GM12875 (cell line): ENCODE measurements around the gene CYP4A22.

Experiments used
- H3K4me3 ChIP-seq: one replicate; pipeline ENCODE4 v1.5.1; 2011; ENCODE audit warnings: low read depth, low read length, control low read depth
- TF ChIP-seq, protein P1 (sequence below): IDR thresholded peaks from 2 replicates; pipeline ENCODE4 v1.5.1; 2011; ENCODE audit warnings: low read depth, mild to moderate bottlenecking, control low read depth, inconsistent platforms, low read length, moderate library complexity, borderline replicate concordance; ENCODE audit not compliant: insufficient read depth

Gene CYP4A22

DNA sequence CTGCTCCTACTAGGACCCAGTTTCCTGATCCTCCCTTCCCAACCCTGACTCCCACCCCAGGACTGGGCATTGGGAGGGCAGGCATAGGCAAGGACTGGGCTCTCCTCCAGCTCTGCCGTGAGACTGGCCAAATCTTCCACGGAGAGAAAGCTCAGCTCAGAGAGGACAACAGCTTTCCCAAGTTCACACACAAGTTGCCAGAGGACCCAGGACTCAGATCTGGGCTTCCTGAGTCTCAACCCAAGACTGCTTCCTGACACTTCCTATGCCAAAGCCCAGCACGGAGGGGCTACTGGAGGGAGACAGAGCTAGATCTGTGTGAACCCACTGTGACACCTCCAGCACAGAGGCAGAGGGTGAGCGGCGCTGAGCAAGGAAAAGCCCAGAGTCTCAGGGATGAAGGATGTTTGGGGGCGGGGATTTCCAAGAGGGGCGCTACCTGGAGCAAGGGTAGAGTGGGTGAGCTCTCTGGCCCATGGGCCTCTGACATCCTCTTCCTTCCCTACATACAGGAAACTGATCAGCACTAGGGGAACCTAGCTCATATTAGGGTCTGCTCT is 45.5 kb downstream of the CYP4A22 start:
- H3K4me3 ChIP-seq = no peak overlapping the region
- TF ChIP-seq, protein P1, sequence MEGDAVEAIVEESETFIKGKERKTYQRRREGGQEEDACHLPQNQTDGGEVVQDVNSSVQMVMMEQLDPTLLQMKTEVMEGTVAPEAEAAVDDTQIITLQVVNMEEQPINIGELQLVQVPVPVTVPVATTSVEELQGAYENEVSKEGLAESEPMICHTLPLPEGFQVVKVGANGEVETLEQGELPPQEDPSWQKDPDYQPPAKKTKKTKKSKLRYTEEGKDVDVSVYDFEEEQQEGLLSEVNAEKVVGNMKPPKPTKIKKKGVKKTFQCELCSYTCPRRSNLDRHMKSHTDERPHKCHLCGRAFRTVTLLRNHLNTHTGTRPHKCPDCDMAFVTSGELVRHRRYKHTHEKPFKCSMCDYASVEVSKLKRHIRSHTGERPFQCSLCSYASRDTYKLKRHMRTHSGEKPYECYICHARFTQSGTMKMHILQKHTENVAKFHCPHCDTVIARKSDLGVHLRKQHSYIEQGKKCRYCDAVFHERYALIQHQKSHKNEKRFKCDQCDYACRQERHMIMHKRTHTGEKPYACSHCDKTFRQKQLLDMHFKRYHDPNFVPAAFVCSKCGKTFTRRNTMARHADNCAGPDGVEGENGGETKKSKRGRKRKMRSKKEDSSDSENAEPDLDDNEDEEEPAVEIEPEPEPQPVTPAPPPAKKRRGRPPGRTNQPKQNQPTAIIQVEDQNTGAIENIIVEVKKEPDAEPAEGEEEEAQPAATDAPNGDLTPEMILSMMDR = no peak

DNA sequence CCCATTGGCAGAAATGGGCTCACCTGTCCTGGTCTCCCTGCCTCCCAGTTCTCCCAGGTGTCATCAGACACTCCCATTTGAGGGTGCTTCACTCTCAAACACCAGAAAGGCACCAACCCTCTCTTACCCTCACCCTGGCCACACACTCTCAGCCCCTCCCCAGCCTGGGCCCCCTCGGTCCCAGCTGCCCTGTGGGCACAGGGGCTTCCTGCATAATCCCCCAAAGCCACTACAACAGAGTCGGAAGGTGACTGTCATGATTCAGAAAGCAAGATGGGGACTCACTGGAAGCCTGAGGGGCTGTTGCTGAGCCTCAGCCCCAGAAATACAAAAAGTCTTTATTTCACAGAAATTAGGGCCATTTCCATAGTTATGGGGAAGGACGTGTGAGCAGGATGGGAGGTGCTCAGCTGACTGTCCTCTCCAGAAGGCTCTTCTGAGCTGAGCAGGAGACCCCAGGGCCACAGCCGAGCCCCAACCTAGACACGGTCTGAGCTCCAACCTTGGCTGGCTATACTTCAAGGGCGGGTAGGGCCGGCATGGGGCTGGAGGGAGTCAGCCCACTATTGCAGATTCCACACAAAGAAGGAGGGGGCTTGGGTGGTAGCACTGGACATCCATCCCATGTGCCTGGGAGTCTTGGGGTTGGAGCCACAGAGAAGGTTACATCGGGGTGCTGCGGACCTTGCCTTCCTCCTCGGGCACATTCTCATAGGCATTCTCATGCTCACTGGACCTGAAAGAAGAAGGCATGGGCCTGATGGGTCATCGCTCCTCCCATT is 46.3 kb downstream of the CYP4A22 start:
- TF ChIP-seq, protein P1 = no peak
- H3K4me3 ChIP-seq = no peak overlapping the region

DNA sequence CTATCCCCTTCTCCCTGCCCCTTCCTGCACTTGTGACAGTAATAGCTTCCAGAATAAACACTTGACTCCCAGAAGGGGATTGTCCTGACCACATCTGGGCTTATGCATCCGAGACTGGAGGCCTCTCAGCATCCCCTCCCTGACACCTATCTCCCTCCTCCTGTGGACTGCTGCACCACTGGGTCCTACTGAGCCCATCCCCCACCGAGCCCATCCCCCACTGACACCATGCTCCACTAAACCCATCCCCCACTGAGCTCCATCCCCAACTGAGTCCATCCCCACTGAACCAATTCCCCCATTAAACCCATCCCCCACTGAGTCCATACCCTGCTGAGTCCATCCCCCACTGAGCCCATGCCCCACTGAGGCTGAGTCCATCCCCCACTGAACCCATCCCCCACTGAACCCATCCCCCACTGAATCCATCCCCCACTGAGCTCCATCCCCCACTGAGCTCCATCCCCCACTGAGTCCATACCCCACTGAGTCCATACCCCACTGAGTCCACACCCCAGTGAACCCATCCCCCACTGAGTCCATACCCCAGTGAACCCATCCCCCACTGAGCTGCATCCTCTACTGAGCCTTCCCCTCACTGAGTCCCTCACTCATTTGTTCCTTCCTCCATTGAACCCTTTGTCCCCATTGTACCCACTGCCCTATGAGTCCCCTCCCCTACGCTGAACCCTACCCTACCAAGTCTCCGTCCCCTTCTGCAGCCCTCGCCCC is 47.0 kb downstream of the CYP4A22 start:
- TF ChIP-seq, protein P1 = no peak
- no peak overlapping the region for H3K4me3 ChIP-seq

DNA sequence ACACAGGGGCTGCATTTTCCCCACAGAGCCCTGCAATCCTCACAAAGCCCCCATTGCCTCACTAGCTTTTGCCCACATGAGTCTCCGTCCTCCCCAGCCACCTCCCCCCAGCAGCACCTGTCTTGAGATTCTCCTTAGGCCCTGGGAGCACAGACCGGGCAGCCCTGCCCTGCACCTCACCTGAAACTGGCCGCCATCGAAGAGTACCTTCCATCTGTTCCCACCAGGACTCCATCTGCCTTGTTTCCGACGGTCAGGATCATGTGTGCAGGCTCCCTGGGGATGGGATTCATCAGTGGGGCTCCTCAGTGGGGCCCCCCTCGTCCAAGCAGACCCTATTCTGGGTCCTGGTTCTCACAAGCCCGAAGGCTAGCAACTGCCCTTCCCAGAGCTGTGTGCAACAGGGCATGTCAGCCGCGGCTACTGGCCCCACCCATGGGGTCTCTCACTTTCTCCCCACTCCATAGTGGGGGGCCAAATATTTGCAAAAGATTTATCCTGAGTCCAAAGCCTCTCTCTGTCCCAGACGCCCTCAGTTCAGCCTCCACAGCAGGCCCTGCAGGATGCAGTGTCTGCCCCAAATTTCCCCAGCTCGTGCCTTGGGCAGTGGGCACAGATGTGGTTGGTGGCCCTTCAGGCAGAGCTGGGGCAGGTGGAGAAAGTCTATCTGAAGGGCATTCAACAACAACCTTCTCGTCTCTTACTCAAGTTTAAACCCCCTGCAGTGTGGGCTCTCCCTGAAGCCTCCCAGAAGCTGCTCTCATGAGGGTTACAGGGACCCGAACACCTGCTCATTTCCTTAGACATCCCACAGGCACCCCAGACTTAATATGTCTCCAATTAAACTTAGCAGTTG is 47.8 kb downstream of the CYP4A22 start:
- TF ChIP-seq, protein P1 = no peak
- H3K4me3 ChIP-seq = no peak overlapping the region

DNA sequence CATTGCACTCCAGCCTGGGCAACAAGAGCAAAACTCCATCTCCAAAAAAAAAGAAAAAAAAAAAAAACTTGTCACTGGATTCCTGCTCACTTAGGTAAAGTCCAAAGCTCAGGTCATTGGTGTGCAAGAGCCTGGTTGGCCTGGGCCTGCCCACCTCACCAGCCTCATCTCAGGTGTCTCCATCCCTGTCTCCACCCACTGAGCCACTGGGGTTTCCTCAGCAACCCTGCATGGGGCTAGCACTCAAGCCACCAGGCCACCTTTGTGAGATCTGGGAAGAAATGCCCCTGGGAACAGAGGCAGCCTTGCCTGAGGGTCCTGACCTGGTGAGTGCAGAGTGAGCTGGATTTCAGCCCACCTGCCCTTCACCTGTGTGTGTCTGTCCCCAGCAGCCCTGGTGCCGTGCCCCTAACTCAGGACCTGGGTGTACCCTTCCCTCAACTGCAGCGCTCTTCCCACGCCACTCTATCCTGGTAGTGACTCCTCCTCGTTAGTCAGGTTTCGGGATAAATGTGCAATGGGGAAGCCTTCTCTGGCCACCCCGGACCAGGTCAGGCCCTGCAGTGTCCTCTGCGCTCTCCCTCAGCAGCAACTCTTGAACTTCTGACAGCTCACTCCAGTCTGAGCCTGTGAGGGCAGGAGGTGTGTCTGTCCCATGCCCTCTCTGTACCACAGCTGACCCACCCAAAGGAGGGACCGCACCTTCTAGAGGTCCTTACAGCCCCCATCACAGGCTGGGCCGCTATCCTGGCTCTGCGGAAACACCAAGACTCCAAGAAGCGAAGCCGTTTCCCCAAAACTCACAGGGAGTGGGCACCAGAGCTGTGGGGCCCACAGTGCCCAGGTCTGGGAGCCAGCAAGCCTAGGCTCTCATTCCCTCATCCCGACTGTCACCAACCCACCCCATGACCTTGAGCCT is 49.3 kb downstream of the CYP4A22 start:
- H3K4me3 ChIP-seq = no peak overlapping the region
- TF ChIP-seq, protein P1 = no peak
